ENCODE results near the gene AMPH. TPM values are rescaled to one million over a fixed set of nuclear protein-coding genes. Genes with fewer than 3 reads are reported as not detected.

Gene AMPH
- total RNA-seq, 2 experiments from 2014 or later: 0.07 TPM; not detected in 1

- Mint-ChIP-seq H3K4me3 (no peak overlapping the region), H3K4me1 (ENCODE audit: low read depth) (no peaks in the 10 kb centered on the region), H3K27me3 (ENCODE audit: low read depth) (no peaks in the 10 kb centered on the region), H3K27ac (no peak overlapping the region), H3K36me3 (ENCODE audit: low read depth) (no peaks in the 10 kb centered on the region), H3K9me3 (peaks cover 10% of the 10 kb centered on the region)
- CTCF ChIA-PET: no interaction called here
- intact Hi-C loops (cut with micrococcal nuclease): no loop called here
- no peak for DNase-seq
Measured at GRCh38 chr7:38476764-38477163, 154.4 kb downstream of the AMPH start.

GRCh38 chr7:38465956-38466355, 165.2 kb downstream of the AMPH start:
- intact Hi-C loops (cut with micrococcal nuclease): no loop called here
- CTCF ChIA-PET: no interaction called here
- no peaks in the 10 kb centered on the region for H3K36me3 Mint-ChIP-seq (ENCODE audit: low read depth)
- no peak overlapping the region for H3K27ac Mint-ChIP-seq
- H3K4me1 Mint-ChIP-seq (ENCODE audit: low read depth): peaks cover 19% of the 10 kb centered on the region
- H3K4me3 Mint-ChIP-seq: no peak overlapping the region
- H3K27me3 Mint-ChIP-seq (ENCODE audit: low read depth): no peaks in the 10 kb centered on the region
- H3K9me3 Mint-ChIP-seq: no peaks in the 10 kb centered on the region
- DNase-seq: no peak

- Mint-ChIP-seq H3K9me3 (no peaks in the 10 kb centered on the region), H3K4me1 (ENCODE audit: low read depth) (peaks cover 19% of the 10 kb centered on the region), H3K27me3 (ENCODE audit: low read depth) (no peaks in the 10 kb centered on the region), H3K4me3 (no peak overlapping the region), H3K36me3 (ENCODE audit: low read depth) (peaks cover 2% of the 10 kb centered on the region), H3K27ac (peak overlapping the region; percentile 30)
- intact Hi-C loops (cut with micrococcal nuclease): loop anchor here (1.0 kb wide), 2 partner anchors 15 to 38 kb away; no protein-coding TSS in a partner anchor
- CTCF ChIA-PET: no interaction called here
- DNase-seq: peak; percentile 90
Measured at GRCh38 chr7:38463277-38464225, 167.6 kb downstream of the AMPH start.

GRCh38 chr7:38462819-38463218, 168.4 kb downstream of the AMPH start:
- Mint-ChIP-seq H3K4me3 (no peak overlapping the region), H3K27me3 (ENCODE audit: low read depth) (no peaks in the 10 kb centered on the region), H3K4me1 (ENCODE audit: low read depth) (peaks cover 19% of the 10 kb centered on the region), H3K36me3 (ENCODE audit: low read depth) (peaks cover 2% of the 10 kb centered on the region), H3K27ac (no peak overlapping the region), H3K9me3 (no peaks in the 10 kb centered on the region)
- CTCF ChIA-PET: no interaction called here
- no peak for DNase-seq
- intact Hi-C loops (cut with micrococcal nuclease): loop anchor here (1.0 kb wide), 2 partner anchors 15 to 38 kb away; no protein-coding TSS in a partner anchor

- H3K27me3 Mint-ChIP-seq (ENCODE audit: low read depth): no peaks in the 10 kb centered on the region
- intact Hi-C loops (cut with micrococcal nuclease): no loop called here
Measured at GRCh38 chr7:38461887-38462286, 169.3 kb downstream of the AMPH start.

GRCh38 chr7:38453826-38454225, 177.3 kb downstream of the AMPH start:
- CTCF ChIA-PET: no interaction called here
- no peak for DNase-seq
- no peak overlapping the region for H3K4me3 Mint-ChIP-seq
- no peaks in the 10 kb centered on the region for H3K27me3 Mint-ChIP-seq (ENCODE audit: low read depth)
- intact Hi-C loops (cut with micrococcal nuclease): no loop called here
- H3K27ac Mint-ChIP-seq: no peak overlapping the region
- H3K4me1 Mint-ChIP-seq (ENCODE audit: low read depth): no peaks in the 10 kb centered on the region
- H3K36me3 Mint-ChIP-seq (ENCODE audit: low read depth): peaks cover under 1% of the 10 kb centered on the region
- peaks cover 3% of the 10 kb centered on the region for H3K9me3 Mint-ChIP-seq

More at GRCh38 chr7:38461887-38462286, 169.3 kb downstream of the AMPH start:
- Mint-ChIP-seq H3K27ac (no peak overlapping the region), H3K4me3 (no peak overlapping the region), H3K36me3 (ENCODE audit: low read depth) (peaks cover 2% of the 10 kb centered on the region), H3K4me1 (ENCODE audit: low read depth) (peaks cover 19% of the 10 kb centered on the region), H3K9me3 (peaks cover 1% of the 10 kb centered on the region)
- CTCF ChIA-PET: no interaction called here
- no peak for DNase-seq

- CTCF ChIA-PET: interaction anchor here (1.7 kb wide), 1 partner anchor 179 kb away, joined by 5 read pairs; no protein-coding TSS in a partner anchor
- Mint-ChIP-seq H3K27ac (no peak overlapping the region), H3K9me3 (peaks cover 3% of the 10 kb centered on the region), H3K4me1 (ENCODE audit: low read depth) (no peaks in the 10 kb centered on the region), H3K27me3 (ENCODE audit: low read depth) (no peaks in the 10 kb centered on the region), H3K4me3 (no peak overlapping the region), H3K36me3 (ENCODE audit: low read depth) (no peaks in the 10 kb centered on the region)
- intact Hi-C loops (cut with micrococcal nuclease): no loop called here
- no peak for DNase-seq
Measured at GRCh38 chr7:38453168-38453567, 178.0 kb downstream of the AMPH start.

GRCh38 chr7:38452681-38453108, 178.5 kb downstream of the AMPH start:
- Mint-ChIP-seq H3K27me3 (ENCODE audit: low read depth) (no peaks in the 10 kb centered on the region), H3K4me3 (no peak overlapping the region), H3K36me3 (ENCODE audit: low read depth) (no peaks in the 10 kb centered on the region), H3K27ac (no peak overlapping the region), H3K4me1 (ENCODE audit: low read depth) (no peaks in the 10 kb centered on the region), H3K9me3 (peaks cover 3% of the 10 kb centered on the region)
- intact Hi-C loops (cut with micrococcal nuclease): loop anchor here (1.0 kb wide), 1 partner anchor 180 kb away; no protein-coding TSS in a partner anchor
- CTCF ChIA-PET: interaction anchor here (1.7 kb wide), 1 partner anchor 180 kb away, joined by 5 read pairs; no protein-coding TSS in a partner anchor
- no peak for DNase-seq

- H3K27me3 Mint-ChIP-seq (ENCODE audit: low read depth): no peaks in the 10 kb centered on the region
- DNase-seq: no peak
- intact Hi-C loops (cut with micrococcal nuclease): loop anchor here (1.0 to 2.0 kb wide), 2 partner anchors 180 to 209 kb away; no protein-coding TSS in a partner anchor
- no peak overlapping the region for H3K27ac Mint-ChIP-seq
- H3K9me3 Mint-ChIP-seq: peaks cover 1% of the 10 kb centered on the region
- CTCF ChIA-PET: interaction anchor here (1.7 kb wide), 1 partner anchor 180 kb away, joined by 5 read pairs; no protein-coding TSS in a partner anchor
- no peak overlapping the region for H3K4me3 Mint-ChIP-seq
- no peaks in the 10 kb centered on the region for H3K4me1 Mint-ChIP-seq (ENCODE audit: low read depth)
- no peaks in the 10 kb centered on the region for H3K36me3 Mint-ChIP-seq (ENCODE audit: low read depth)
Measured at GRCh38 chr7:38451840-38452239, 179.3 kb downstream of the AMPH start.

- intact Hi-C loops (cut with micrococcal nuclease): loop anchor here (1.0 kb wide), 1 partner anchor 15 kb away; no protein-coding TSS in a partner anchor
- CTCF ChIA-PET: no interaction called here
- no peaks in the 10 kb centered on the region for H3K36me3 Mint-ChIP-seq (ENCODE audit: low read depth)
- H3K4me1 Mint-ChIP-seq (ENCODE audit: low read depth): no peaks in the 10 kb centered on the region
- no peaks in the 10 kb centered on the region for H3K9me3 Mint-ChIP-seq
- H3K27ac Mint-ChIP-seq: no peak overlapping the region
- no peaks in the 10 kb centered on the region for H3K27me3 Mint-ChIP-seq (ENCODE audit: low read depth)
- no peak overlapping the region for H3K4me3 Mint-ChIP-seq
- no peak for DNase-seq
Measured at GRCh38 chr7:38448584-38449234, 182.5 kb downstream of the AMPH start.

GRCh38 chr7:38448054-38448453, 183.1 kb downstream of the AMPH start:
- intact Hi-C loops (cut with micrococcal nuclease): loop anchor here (1.0 kb wide), 1 partner anchor 15 kb away; no protein-coding TSS in a partner anchor

GRCh38 chr7:38438970-38439369, 192.2 kb downstream of the AMPH start:
- Mint-ChIP-seq H3K4me3 (no peak overlapping the region), H3K36me3 (ENCODE audit: low read depth) (no peaks in the 10 kb centered on the region), H3K9me3 (peaks cover 5% of the 10 kb centered on the region), H3K27ac (no peak overlapping the region), H3K27me3 (ENCODE audit: low read depth) (peaks cover 3% of the 10 kb centered on the region), H3K4me1 (ENCODE audit: low read depth) (peaks cover 6% of the 10 kb centered on the region)
- no peak for DNase-seq
- intact Hi-C loops (cut with micrococcal nuclease): no loop called here
- CTCF ChIA-PET: interaction anchor here (1.2 kb wide), 1 partner anchor 12 kb away, joined by 3 read pairs; no protein-coding TSS in a partner anchor

More at GRCh38 chr7:38448054-38448453, 183.1 kb downstream of the AMPH start:
- no peaks in the 10 kb centered on the region for H3K9me3 Mint-ChIP-seq
- DNase-seq: no peak
- CTCF ChIA-PET: interaction anchor here (0.6 kb wide), 1 partner anchor 362 kb away, joined by 3 read pairs; no protein-coding TSS in a partner anchor
- no peaks in the 10 kb centered on the region for H3K27me3 Mint-ChIP-seq (ENCODE audit: low read depth)
- H3K4me3 Mint-ChIP-seq: no peak overlapping the region
- H3K27ac Mint-ChIP-seq: no peak overlapping the region
- H3K36me3 Mint-ChIP-seq (ENCODE audit: low read depth): no peaks in the 10 kb centered on the region
- H3K4me1 Mint-ChIP-seq (ENCODE audit: low read depth): no peaks in the 10 kb centered on the region

All from activated naive CD4-positive, alpha-beta T cell treated with anti-CD3 and anti-CD28 coated beads for 36 hours (primary cell).